HEK293T (cell line): ENCODE measurements around the gene STRADB.

Experiments
- ARNT ChIP-seq: fragments of 450-650 bp; IDR thresholded peaks from 2 replicates; pipeline ENCODE4 v1.6.1; 2017; ENCODE audit warnings: mild to moderate bottlenecking
- BHLHE40 ChIP-seq: fragments of 450-650 bp; IDR thresholded peaks from 2 replicates; pipeline ENCODE4 v1.6.1; 2016; ENCODE audit warnings: mild to moderate bottlenecking, moderate library complexity, borderline replicate concordance
- CTBP1 ChIP-seq: fragments of 450-650 bp; IDR thresholded peaks from 2 replicates; pipeline ENCODE4 v1.6.1; 2016; ENCODE audit warnings: borderline replicate concordance
- ELF4 ChIP-seq: fragments of 450-650 bp; IDR thresholded peaks from 2 replicates; pipeline ENCODE4 v1.6.1; 2017; ENCODE audit warnings: antibody characterized with exemption
- FOXA1 ChIP-seq: fragments of 450-650 bp; IDR thresholded peaks from 2 replicates; pipeline ENCODE4 v1.6.1; 2016; ENCODE audit warnings: mild to moderate bottlenecking
- HDGF ChIP-seq: fragments of 450-650 bp; IDR thresholded peaks from 2 replicates; pipeline ENCODE4 v1.6.1; 2017; ENCODE audit warnings: antibody characterized with exemption, borderline replicate concordance
- L3MBTL2 ChIP-seq: fragments of 450-650 bp; conservative IDR thresholded peaks from 2 replicates; pipeline ENCODE4 v1.6.1; 2016; ENCODE audit warnings: mild to moderate bottlenecking
- NFRKB ChIP-seq: fragments of 450-650 bp; IDR thresholded peaks from 2 replicates; pipeline ENCODE4 v1.6.1; 2016; ENCODE audit warnings: mild to moderate bottlenecking, moderate library complexity
- SP1 ChIP-seq: fragments of 450-650 bp; IDR thresholded peaks from 2 replicates; pipeline ENCODE4 v1.6.1; 2017
- SUZ12 ChIP-seq: fragments of 450-650 bp; IDR thresholded peaks from 2 replicates; pipeline ENCODE4 v1.6.1; 2016; ENCODE audit warnings: mild to moderate bottlenecking
- TARDBP ChIP-seq: fragments of 450-650 bp; IDR thresholded peaks from 2 replicates; pipeline ENCODE4 v1.6.1; 2016
- ZNF384 ChIP-seq: fragments of 450-650 bp; IDR thresholded peaks from 2 replicates; pipeline ENCODE4 v1.6.1; 2016
- TF ChIP-seq, protein P1 (sequence below): fragments of 450-650 bp; IDR thresholded peaks from 2 replicates; pipeline ENCODE4 v1.6.1; 2016

DNA sequence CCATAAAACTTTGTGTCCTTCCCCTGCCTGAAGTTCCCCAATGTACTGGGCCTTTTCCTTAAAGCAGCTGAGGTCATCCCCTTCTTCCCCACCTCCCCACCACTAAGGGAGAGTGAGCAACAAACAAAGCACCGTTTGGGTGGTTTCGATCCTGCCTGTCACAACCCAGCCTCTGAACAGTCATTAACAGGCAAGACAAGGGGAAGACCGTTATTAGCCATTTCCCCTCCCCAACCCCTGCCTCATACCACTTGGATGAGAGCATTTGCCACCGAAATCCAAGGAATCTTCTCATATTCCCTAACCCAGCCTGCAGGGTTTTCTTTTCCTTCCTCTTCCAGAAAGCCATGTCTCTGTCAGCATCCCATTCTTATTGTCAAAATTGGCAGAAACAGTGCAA, 65.6 kb downstream of the STRADB start:
- TF ChIP-seq NFRKB, result no peak
- TF ChIP-seq TARDBP, result no peak
- no peak for TF ChIP-seq BHLHE40
- no peak for TF ChIP-seq ZNF384
- no peak for TF ChIP-seq HDGF
- TF ChIP-seq FOXA1, result no peak
- no peak for TF ChIP-seq ELF4
- TF ChIP-seq L3MBTL2, result no peak
- no peak for TF ChIP-seq SP1
- no peak for TF ChIP-seq ARNT
- TF ChIP-seq, protein P1, sequence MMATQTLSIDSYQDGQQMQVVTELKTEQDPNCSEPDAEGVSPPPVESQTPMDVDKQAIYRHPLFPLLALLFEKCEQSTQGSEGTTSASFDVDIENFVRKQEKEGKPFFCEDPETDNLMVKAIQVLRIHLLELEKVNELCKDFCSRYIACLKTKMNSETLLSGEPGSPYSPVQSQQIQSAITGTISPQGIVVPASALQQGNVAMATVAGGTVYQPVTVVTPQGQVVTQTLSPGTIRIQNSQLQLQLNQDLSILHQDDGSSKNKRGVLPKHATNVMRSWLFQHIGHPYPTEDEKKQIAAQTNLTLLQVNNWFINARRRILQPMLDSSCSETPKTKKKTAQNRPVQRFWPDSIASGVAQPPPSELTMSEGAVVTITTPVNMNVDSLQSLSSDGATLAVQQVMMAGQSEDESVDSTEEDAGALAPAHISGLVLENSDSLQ, result no peak
- TF ChIP-seq SUZ12, result no peak
- no peak for TF ChIP-seq CTBP1
